Omental fat pad (tissue), 4 donors: ENCODE results near the gene PKN1. TPM values are rescaled to one million over a fixed set of nuclear protein-coding genes. Genes with fewer than 3 reads are reported as not detected.

Experiments used
- ATAC-seq: fragments of 150-250 bp; one replicate; pipeline ENCODE4 v1.9.1; 2016; ENCODE audit warnings: mild to moderate bottlenecking, moderate library complexity; ENCODE audit not compliant: low FRiP score
- DNase-seq: peaks from one replicate; pipeline ENCODE4 v3.0.0-alpha.2; 2019; ENCODE audit warnings: low spot score
- CTCF ChIP-seq, 3 donors: fragments of 450-650 bp; IDR thresholded peaks; one replicate each; pipeline ENCODE4 v1.5.1; 2016 to 2017; ENCODE audit warnings: antibody characterized with exemption in 3 of 3, mild to moderate bottlenecking in 3 of 3, moderate library complexity in 2 of 3
- total RNA-seq, 4 donors: library from RNA; depleted of rRNA; stranded (reverse); fragments of >200 nt; gene quantifications; one replicate each; pipeline ENCODE4 v1.1.0, GENCODE V29; 2016

The PKN1 gene
- total RNA-seq, 4 donors from 2014 or later, result 47.3 to 104 (median 85.0) TPM

GRCh38 chr19:14512406-14512961 lies 79.4 kb downstream of the PKN1 start:
- ATAC-seq (no peak), DNase-seq (no peak)
- no peak for TF ChIP-seq CTCF (IDR thresholded peaks at IDR 0.05)

DNA sequence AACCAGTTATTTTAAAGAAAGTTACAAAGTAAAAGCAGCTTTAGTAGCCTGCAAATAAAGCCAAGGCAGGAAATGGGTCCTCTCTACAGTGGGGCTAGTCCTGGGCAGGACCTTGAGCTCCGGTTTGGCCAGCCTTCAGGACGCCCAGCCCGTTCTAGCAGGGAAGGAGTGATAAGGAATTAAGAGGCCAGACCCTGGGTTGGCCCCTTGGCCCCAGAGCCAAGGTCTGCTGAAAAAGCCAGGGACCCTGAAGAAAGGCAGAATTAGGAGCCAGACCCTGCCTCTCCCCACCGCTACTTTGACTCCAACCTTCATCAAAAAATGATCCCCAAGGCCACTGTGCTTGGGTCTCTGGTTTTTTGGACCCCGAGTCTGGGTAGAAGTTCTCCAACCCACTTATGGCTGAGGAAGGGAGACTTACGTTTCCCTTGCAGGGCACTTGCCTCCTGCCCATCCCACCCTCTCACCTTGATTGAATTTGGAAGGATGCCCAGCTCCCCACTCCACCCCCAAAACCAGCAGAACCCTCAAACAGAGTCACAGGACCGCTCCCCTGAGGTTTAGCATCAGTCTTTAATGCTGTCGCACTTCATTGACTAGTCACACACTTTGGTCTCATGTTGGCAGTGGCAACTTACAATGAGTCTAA lies 81.2 kb downstream of the PKN1 start:
- no peak for DNase-seq
- no peak for ATAC-seq
- TF ChIP-seq CTCF (IDR thresholded peaks at IDR 0.05), result no peak

- no peak for ATAC-seq
- DNase-seq, result no peak
- no peak for TF ChIP-seq CTCF (IDR thresholded peaks at IDR 0.05)
Observed at GRCh38 chr19:14515501-14516047, 82.5 kb downstream of the PKN1 start.

DNA sequence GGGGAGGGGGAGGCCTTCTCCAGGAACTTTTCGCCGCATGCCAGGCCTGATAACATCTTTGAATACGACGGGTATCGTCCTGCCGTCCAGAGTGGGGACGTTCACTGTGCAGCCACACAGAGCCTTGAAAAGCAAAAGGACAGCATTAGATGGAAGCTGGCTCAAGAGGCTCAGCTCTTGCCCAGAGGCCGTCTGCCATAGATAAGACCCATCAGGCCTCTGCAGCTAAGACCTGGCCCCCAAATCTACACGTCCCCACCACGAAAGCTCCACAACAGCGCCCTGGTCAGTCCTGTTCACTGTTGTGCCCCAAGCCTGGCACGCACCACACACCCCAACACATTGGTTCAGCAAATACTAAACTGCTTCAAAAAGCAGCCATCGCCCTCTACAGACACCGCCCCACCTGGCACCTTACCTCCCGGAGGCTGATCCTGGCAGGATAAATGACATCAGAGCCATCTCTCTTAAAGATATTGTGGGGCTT lies 83.0 kb downstream of the PKN1 start:
- DNase-seq (no peak), ATAC-seq (no peak)
- TF ChIP-seq CTCF (IDR thresholded peaks at IDR 0.05), result no peak

GRCh38 chr19:14516746-14517438 lies 83.8 kb downstream of the PKN1 start:
- DNase-seq (no peak), ATAC-seq (no peak)
- no peak for TF ChIP-seq CTCF (IDR thresholded peaks at IDR 0.05)

GRCh38 chr19:14517446-14517839 lies 84.3 kb downstream of the PKN1 start:
- DNase-seq, result no peak
- no peak for ATAC-seq
- no peak for TF ChIP-seq CTCF (IDR thresholded peaks at IDR 0.05)
